Panc1 (cell line): ENCODE measurements around the gene PLEKHG2. TPM values are rescaled to one million over a fixed set of nuclear protein-coding genes. Genes with fewer than 3 reads are reported as not detected.

Experiments
- ATAC-seq: fragments of 200-7000 bp; cut with Tn5 transposase; 2 replicates; pipeline ENCODE4 v1.9.1; 2020; ENCODE audit warnings: mild to moderate bottlenecking, moderate library complexity
- BruUV-seq: library from RNA; stranded (reverse); fragments of 400-500 nt; replicated peaks from 2 replicates; lab custom pipeline; 2021; lab: Mats Ljungman, UMichigan
- CTCF ChIA-PET: fragments of 300-600 bp; sonication (Branson Sonifier 250); formaldehyde crosslinking; loops from one replicate; lab custom pipeline; 2022; ENCODE audit warnings: antibody characterized with exemption; lab: Charles Lee
- POLR2A ChIA-PET: fragments of 300-600 bp; sonication (Branson Sonifier 250); formaldehyde crosslinking; loops from one replicate; lab custom pipeline; 2022; ENCODE audit warnings: antibody characterized with exemption; lab: Charles Lee
- DNase-seq: peaks from one replicate; pipeline ENCODE4 v3.0.0-alpha.2; 2010; ENCODE audit warnings: low read depth, low spot score
- H3K27ac ChIP-seq: 2 replicates; pipeline ENCODE4 v1.5.1; 2011; ENCODE audit warnings: mild to moderate bottlenecking, low read length, inconsistent platforms
- H3K27me3 ChIP-seq: fragments of 200-500 bp; sonication (Bioruptor generic); 2 replicates; pipeline ENCODE4 v1.6.0; 2014; ENCODE audit warnings: low read length, inconsistent platforms; ENCODE audit not compliant: control insufficient read depth, insufficient read depth
- H3K36me3 ChIP-seq: fragments of 200-500 bp; sonication (Bioruptor generic); 2 replicates; pipeline ENCODE4 v1.5.1; 2014; ENCODE audit warnings: inconsistent platforms, mild to moderate bottlenecking, low read length, moderate library complexity; ENCODE audit not compliant: control insufficient read depth, insufficient read depth
- H3K4me1 ChIP-seq: 2 replicates; pipeline ENCODE4 v1.5.1; 2011; ENCODE audit warnings: inconsistent platforms, mild to moderate bottlenecking, low read length, moderate library complexity; ENCODE audit not compliant: control insufficient read depth, insufficient read depth
- H3K4me3 ChIP-seq, 2 experiments: 2 replicates each; pipeline ENCODE4 v1.5.1; 2011 to 2012; ENCODE audit warnings: low read depth in 2 of 2, low read length in 2 of 2, mild to moderate bottlenecking in 2 of 2, inconsistent platforms in 1 of 2, moderate library complexity in 1 of 2
- H3K9me3 ChIP-seq: fragments of 200-500 bp; sonication (Bioruptor generic); 2 replicates; pipeline ENCODE4 v1.5.1; 2014; ENCODE audit warnings: low read depth, mild to moderate bottlenecking, inconsistent platforms, low read length, moderate library complexity; ENCODE audit not compliant: control insufficient read depth, insufficient read depth
- POLR2AphosphoS5 ChIP-seq: IDR thresholded peaks from 2 replicates; pipeline ENCODE4 v1.6.1; 2012; ENCODE audit warnings: mild to moderate bottlenecking, low read depth, low read length, moderate library complexity
- REST ChIP-seq, 2 experiments: IDR thresholded peaks; 2 replicates each; pipeline ENCODE4 v1.6.1; 2011 to 2012; ENCODE audit warnings: low read depth in 2 of 2, control low read depth in 1 of 2, low read length in 1 of 2, mild to moderate bottlenecking in 1 of 2, moderate library complexity in 1 of 2; ENCODE audit not compliant: insufficient read depth in 1 of 2
- SIN3A ChIP-seq: IDR thresholded peaks from 2 replicates; pipeline ENCODE4 v1.6.1; 2012; ENCODE audit warnings: low read depth, mild to moderate bottlenecking, low read length, moderate library complexity, borderline replicate concordance; ENCODE audit not compliant: insufficient read depth
- TCF7L2 ChIP-seq: IDR thresholded peaks from 2 replicates; pipeline ENCODE4 v1.6.1; 2011; ENCODE audit warnings: mild to moderate bottlenecking, low read depth, low read length, inconsistent platforms
- in situ Hi-C: cut with HindIII; loops from 2 replicates; pipeline ENCODE4 v1.10.0; 2016; ENCODE audit warnings: low sequenced_read_pairs, low pct_unique_long_range_greater_than_20kb
- intact Hi-C: fragments of 100-400 bp; cut with micrococcal nuclease; formaldehyde crosslinking; loops from one replicate; pipeline ENCODE4 v1.10.0; 2022; ENCODE audit not compliant: unreplicated experiment
- total RNA-seq: library from RNA; stranded (reverse); gene quantifications from one replicate; pipeline ENCODE4 v1.2.1, GENCODE V29; 2021; ENCODE audit not compliant: unreplicated experiment
- TF ChIP-seq, protein P1 (sequence below): fragments of 450-650 bp; IDR thresholded peaks from 2 replicates; pipeline ENCODE4 v1.5.1; 2017; ENCODE audit warnings: mild to moderate bottlenecking

The PLEKHG2 gene
- total RNA-seq, 1 experiment from 2014 or later: 1,988 TPM

DNA sequence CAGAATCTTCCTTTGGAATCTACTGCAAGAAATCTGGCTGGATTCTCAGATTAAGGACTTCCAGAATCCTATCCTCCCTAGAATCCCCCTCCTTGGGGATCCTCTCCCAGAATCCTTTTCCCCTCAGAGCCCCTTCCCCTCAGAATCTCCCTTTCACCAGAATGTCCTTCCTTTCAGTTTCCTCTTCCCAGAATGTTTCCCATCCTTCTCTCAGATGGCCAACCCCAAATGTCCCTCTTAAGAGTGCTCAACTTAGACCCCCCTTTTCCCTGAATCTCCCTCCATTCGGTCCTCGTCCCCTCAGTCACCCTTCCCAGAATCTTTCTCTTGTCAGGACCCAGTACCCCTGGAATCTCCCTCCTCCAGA is 23.9 kb downstream of the PLEKHG2 start:
- POLR2A ChIA-PET: interaction anchor here (0.6 to 5.9 kb wide), 115 partner anchors 10 to 1377 kb away, joined by 3 to 524 read pairs (median 5); partner anchors contain the start of genes DLL3, DYRK1B, EID2 and EID2B
- intact Hi-C loops: no loop called here
- CTCF ChIA-PET: interaction anchor here (0.5 to 1.8 kb wide), 38 partner anchors 9 to 534 kb away, joined by 3 to 34 read pairs (median 6); partner anchors contain the start of genes DLL3, EID2, EID2B and FBL

GRCh38 chr19:39438270-39438934 is 25.9 kb downstream of the PLEKHG2 start:
- in situ Hi-C loops (no loop called here), intact Hi-C loops (no loop called here)
- no peaks in the 10 kb centered on the region for H3K9me3 ChIP-seq
- POLR2A ChIA-PET: interaction anchor here (0.6 to 2.4 kb wide), 22 partner anchors 10 to 558 kb away, joined by 3 to 9 read pairs (median 4); partner anchors contain the start of genes EID2B and SAMD4B
- DNase-seq (peak; percentile 99), ATAC-seq (no peak)
- no TSS peak for BruUV-seq
- TF ChIP-seq REST (IDR thresholded peaks at IDR 0.05; ENCODE audit: insufficient read depth in 1 of 2, low read depth in 2 of 2, low read length in 1 of 2) (no peak), TCF7L2 (no peak), POLR2AphosphoS5 (no peak), SIN3A (no peak)
- TF ChIP-seq, protein P1, sequence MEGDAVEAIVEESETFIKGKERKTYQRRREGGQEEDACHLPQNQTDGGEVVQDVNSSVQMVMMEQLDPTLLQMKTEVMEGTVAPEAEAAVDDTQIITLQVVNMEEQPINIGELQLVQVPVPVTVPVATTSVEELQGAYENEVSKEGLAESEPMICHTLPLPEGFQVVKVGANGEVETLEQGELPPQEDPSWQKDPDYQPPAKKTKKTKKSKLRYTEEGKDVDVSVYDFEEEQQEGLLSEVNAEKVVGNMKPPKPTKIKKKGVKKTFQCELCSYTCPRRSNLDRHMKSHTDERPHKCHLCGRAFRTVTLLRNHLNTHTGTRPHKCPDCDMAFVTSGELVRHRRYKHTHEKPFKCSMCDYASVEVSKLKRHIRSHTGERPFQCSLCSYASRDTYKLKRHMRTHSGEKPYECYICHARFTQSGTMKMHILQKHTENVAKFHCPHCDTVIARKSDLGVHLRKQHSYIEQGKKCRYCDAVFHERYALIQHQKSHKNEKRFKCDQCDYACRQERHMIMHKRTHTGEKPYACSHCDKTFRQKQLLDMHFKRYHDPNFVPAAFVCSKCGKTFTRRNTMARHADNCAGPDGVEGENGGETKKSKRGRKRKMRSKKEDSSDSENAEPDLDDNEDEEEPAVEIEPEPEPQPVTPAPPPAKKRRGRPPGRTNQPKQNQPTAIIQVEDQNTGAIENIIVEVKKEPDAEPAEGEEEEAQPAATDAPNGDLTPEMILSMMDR: no peak
- H3K27me3 ChIP-seq: no peaks in the 10 kb centered on the region
- H3K4me3 ChIP-seq: no peak overlapping the region
- peak overlapping the region; percentile 15; the same call in 1 of the 2 replicates for H3K27ac ChIP-seq
- CTCF ChIA-PET: interaction anchor here (0.6 to 4.7 kb wide), 28 partner anchors 10 to 866 kb away, joined by 3 to 118 read pairs (median 5); partner anchors contain the start of genes DLL3, EID2, EID2B and PLEKHG2
- H3K4me1 ChIP-seq: peaks cover 50% of the 10 kb centered on the region
- peaks cover 15% of the 10 kb centered on the region for H3K36me3 ChIP-seq

More for the DNA sequence above, 23.9 kb downstream of the PLEKHG2 start:
- peak overlapping the region; percentile 84 for H3K27ac ChIP-seq
- in situ Hi-C loops: no loop called here
- H3K27me3 ChIP-seq: no peaks in the 10 kb centered on the region
- TSS peak; percentile 100 for BruUV-seq
- no peaks in the 10 kb centered on the region for H3K9me3 ChIP-seq
- no peak for TF ChIP-seq TCF7L2
- no peak for TF ChIP-seq SIN3A
- no peak for TF ChIP-seq POLR2AphosphoS5
- TF ChIP-seq, protein P1: no peak
- no peak for TF ChIP-seq REST (IDR thresholded peaks at IDR 0.05; ENCODE audit: insufficient read depth in 1 of 2, low read depth in 2 of 2, low read length in 1 of 2)
- peaks cover 71% of the 10 kb centered on the region for H3K4me1 ChIP-seq
- peaks cover 27% of the 10 kb centered on the region for H3K36me3 ChIP-seq
- DNase-seq (no peak), ATAC-seq (no peak; the same call in 1 of the 2 replicates)
- peak overlapping the region; percentile 29 to 58 for H3K4me3 ChIP-seq
